H1 (cell line): ENCODE data around the gene SPSB1. TPM values are rescaled to one million over a fixed set of nuclear protein-coding genes. Genes with fewer than 3 reads are reported as not detected.

Experiments used
- CTCF ChIA-PET: fragments of 300-600 bp; sonication (Branson Sonifier 250); formaldehyde crosslinking; loops from one replicate; lab custom pipeline; 2021; ENCODE audit not compliant: partially characterized antibody; lab: Charles Lee
- POLR2A ChIA-PET: fragments of 300-600 bp; sonication (Branson Sonifier 250); formaldehyde crosslinking; loops from one replicate; lab custom pipeline; 2021; ENCODE audit warnings: inconsistent platforms; ENCODE audit not compliant: partially characterized antibody; lab: Charles Lee
- DNase-seq, 2 experiments: peaks; one replicate each; pipeline versions ENCODE4 v3.0.0 to v3.0.0-alpha.2; 2010 to 2022; ENCODE audit warnings: low spot score in 2 of 2, low read depth in 1 of 2, mixed read lengths in 1 of 2
- FAIRE-seq: peaks from 2 replicates; lab custom pipeline; 2011; peaks lifted over from hg19 to GRCh38; lab: Jason Lieb, UNC
- H2AFZ ChIP-seq: 2 replicates; pipeline ENCODE4 v1.8.1; 2012; ENCODE audit warnings: low read length, inconsistent platforms
- H2AK5ac ChIP-seq: 2 replicates; pipeline ENCODE4 v1.6.1; 2013; ENCODE audit warnings: low read depth, low read length
- H2BK120ac ChIP-seq: replicated peaks from 2 replicates; pipeline ENCODE3; 2013; ENCODE audit warnings: low read depth, low read length, inconsistent platforms
- H2BK12ac ChIP-seq: 2 replicates; pipeline ENCODE4 v1.6.1; 2013; ENCODE audit warnings: low read depth, low read length
- H2BK15ac ChIP-seq: 2 replicates; pipeline ENCODE4 v1.6.1; 2013; ENCODE audit warnings: low read length
- H2BK20ac ChIP-seq: 2 replicates; pipeline ENCODE4 v1.6.1; 2013; ENCODE audit warnings: low read length
- H2BK5ac ChIP-seq: 2 replicates; pipeline ENCODE4 v1.6.1; 2013; ENCODE audit warnings: low read depth, low read length
- H3K14ac ChIP-seq: 2 replicates; pipeline ENCODE4 v1.6.1; 2013; ENCODE audit warnings: inconsistent platforms; ENCODE audit not compliant: insufficient read length
- H3K18ac ChIP-seq: 2 replicates; pipeline ENCODE4 v1.6.1; 2013; ENCODE audit warnings: low read length; ENCODE audit errors: extremely low read depth
- H3K23ac ChIP-seq: 2 replicates; pipeline ENCODE4 v1.6.1; 2013; ENCODE audit warnings: inconsistent platforms; ENCODE audit not compliant: insufficient read length
- H3K23me2 ChIP-seq: 2 replicates; pipeline ENCODE4 v1.6.1; 2013; ENCODE audit warnings: low read depth, low read length
- H3K27ac ChIP-seq: 2 replicates; pipeline ENCODE4 v1.6.1; 2011; ENCODE audit warnings: low read depth, low read length, inconsistent platforms
- H3K27me3 ChIP-seq, 4 experiments: replicated peaks in 1 of 4; 1 replicate in 1 of 4; 2 replicates in 3 of 4; pipeline versions ENCODE4 v1.6.1 to v1.8.1; 2011 to 2013; ENCODE audit warnings: low read length in 3 of 4, mild to moderate bottlenecking in 3 of 4, inconsistent platforms in 2 of 4, mixed read lengths in 2 of 4, moderate library complexity in 1 of 4; ENCODE audit not compliant: control insufficient read depth in 3 of 4, insufficient read depth in 3 of 4; ENCODE audit errors: extremely low read depth in 1 of 4
- H3K36me3 ChIP-seq, 4 experiments: 2 replicates each; pipeline versions ENCODE4 v1.6.1 to v1.8.1; 2011 to 2013; ENCODE audit warnings: mild to moderate bottlenecking in 4 of 4, low read length in 3 of 4, moderate library complexity in 2 of 4, control low read depth in 1 of 4, inconsistent platforms in 1 of 4; ENCODE audit not compliant: insufficient read depth in 4 of 4, control insufficient read depth in 2 of 4
- H3K4ac ChIP-seq: replicated peaks from 2 replicates; pipeline ENCODE3; 2013; ENCODE audit warnings: low read length, low read depth, mixed read lengths, inconsistent platforms; ENCODE audit not compliant: insufficient read length
- H3K4me1 ChIP-seq, 4 experiments: replicated peaks in 1 of 4; 1 replicate in 1 of 4; 2 replicates in 3 of 4; pipeline versions ENCODE4 v1.6.1 to v1.8.1; 2011 to 2013; ENCODE audit warnings: low read length in 3 of 4, inconsistent platforms in 2 of 4, mixed read lengths in 1 of 4; ENCODE audit not compliant: insufficient read depth in 4 of 4, control insufficient read depth in 3 of 4
- H3K4me2 ChIP-seq, 2 experiments: 2 replicates each; pipeline versions ENCODE4 v1.6.1 to v1.8.1; 2011 to 2013; ENCODE audit warnings: low read depth in 2 of 2, low read length in 2 of 2, control low read depth in 1 of 2, inconsistent platforms in 1 of 2, mild to moderate bottlenecking in 1 of 2; ENCODE audit not compliant: insufficient read depth in 1 of 2
- H3K4me3 ChIP-seq, 4 experiments: fragments of 200-600, 300-600 bp in 1 of 4; sonication (generic), shearing (Covaris generic), sonication (Bioruptor Twin) in 1 of 4; 2 replicates each; pipeline versions ENCODE4 v1.5.1 to v1.8.1; 2011 to 2016; ENCODE audit warnings: low read length in 4 of 4, low read depth in 3 of 4, control low read depth in 2 of 4, inconsistent platforms in 2 of 4, mild to moderate bottlenecking in 2 of 4, mixed read lengths in 1 of 4, moderate library complexity in 1 of 4; ENCODE audit not compliant: insufficient read depth in 2 of 4; ENCODE audit errors: extremely low read depth in 1 of 4
- H3K56ac ChIP-seq: replicated peaks from 2 replicates; pipeline ENCODE3; 2013; ENCODE audit warnings: low read depth, mild to moderate bottlenecking, mixed read lengths, low read length, inconsistent platforms; ENCODE audit not compliant: insufficient read length
- H3K79me1 ChIP-seq: 2 replicates; pipeline ENCODE4 v1.6.1; 2013; ENCODE audit warnings: low read depth, low read length, control low read depth
- H3K79me2 ChIP-seq, 2 experiments: 2 replicates each; pipeline versions ENCODE4 v1.6.1 to v1.8.1; 2012 to 2013; ENCODE audit warnings: low read length in 2 of 2, mild to moderate bottlenecking in 2 of 2, inconsistent platforms in 1 of 2; ENCODE audit not compliant: insufficient read depth in 2 of 2, control insufficient read depth in 1 of 2
- H3K9ac ChIP-seq, 4 experiments: replicated peaks in 1 of 4; 1 replicate in 1 of 4; 2 replicates in 3 of 4; pipeline versions ENCODE4 v1.6.1 to v1.8.1; 2011 to 2013; ENCODE audit warnings: low read depth in 3 of 4, low read length in 3 of 4, control low read depth in 2 of 4, mild to moderate bottlenecking in 2 of 4, moderate library complexity in 2 of 4, inconsistent platforms in 1 of 4; ENCODE audit errors: extremely low read depth in 1 of 4
- H3K9me3 ChIP-seq, 2 experiments: 2 replicates each; pipeline versions ENCODE4 v1.6.1 to v1.8.1; 2012 to 2013; ENCODE audit warnings: mild to moderate bottlenecking in 2 of 2, moderate library complexity in 2 of 2, control low read depth in 1 of 2, inconsistent platforms in 1 of 2, low read depth in 1 of 2, low read length in 1 of 2, mixed read lengths in 1 of 2; ENCODE audit not compliant: insufficient read depth in 2 of 2
- H4K20me1 ChIP-seq, 2 experiments: replicated peaks in 1 of 2; 2 replicates each; pipeline versions ENCODE3 to v1.8.1; 2011 to 2013; ENCODE audit warnings: inconsistent platforms in 2 of 2, low read length in 2 of 2, mild to moderate bottlenecking in 1 of 2; ENCODE audit not compliant: insufficient read depth in 2 of 2, control insufficient read depth in 1 of 2
- H4K5ac ChIP-seq: 2 replicates; pipeline ENCODE4 v1.6.1; 2013; ENCODE audit warnings: low read length, low read depth, mixed read lengths, inconsistent platforms; ENCODE audit not compliant: insufficient read length
- H4K8ac ChIP-seq: 2 replicates; pipeline ENCODE4 v1.8.0; 2013; ENCODE audit warnings: mild to moderate bottlenecking, moderate library complexity, low read length, inconsistent platforms; ENCODE audit not compliant: insufficient read depth; ENCODE audit errors: extremely low read depth
- H4K91ac ChIP-seq: replicated peaks from 2 replicates; pipeline ENCODE3; 2013; ENCODE audit warnings: low read length, mixed read lengths, inconsistent platforms; ENCODE audit not compliant: insufficient read length
- BRCA1 ChIP-seq: IDR thresholded peaks from 2 replicates; pipeline ENCODE4 v1.6.1; 2012; ENCODE audit warnings: low read depth, low read length, improper control_type of control experiment
- CREB1 ChIP-seq: IDR thresholded peaks from 2 replicates; pipeline ENCODE4 v1.6.1; 2012; ENCODE audit warnings: inconsistent platforms
- E2F6 ChIP-seq: IDR thresholded peaks from 2 replicates; pipeline ENCODE4 v1.6.1; 2012; ENCODE audit warnings: inconsistent platforms
- FOSL1 ChIP-seq: IDR thresholded peaks from 2 replicates; pipeline ENCODE4 v1.6.1; 2011; ENCODE audit warnings: mild to moderate bottlenecking, low read depth, low read length, moderate library complexity; ENCODE audit not compliant: insufficient read depth
- GTF2F1 ChIP-seq: IDR thresholded peaks from 2 replicates; pipeline ENCODE4 v1.6.1; 2012; ENCODE audit warnings: low read depth, low read length, improper control_type of control experiment, borderline replicate concordance
- HDAC6 ChIP-seq: IDR thresholded peaks from one replicate; pipeline ENCODE4 v1.7.1; 2012; ENCODE audit warnings: low read depth, mild to moderate bottlenecking, inconsistent platforms, low read length, moderate library complexity
- NANOG ChIP-seq: IDR thresholded peaks from 2 replicates; pipeline ENCODE4 v1.6.1; 2011; ENCODE audit warnings: low read length, low read depth, mild to moderate bottlenecking, inconsistent platforms; ENCODE audit not compliant: insufficient read depth, poor library complexity, severe bottlenecking
- PHF8 ChIP-seq: fragments of 200-600 bp; sonication (generic); conservative IDR thresholded peaks from 2 replicates; pipeline ENCODE4 v1.7.1; 2012; ENCODE audit warnings: low read depth, mild to moderate bottlenecking, inconsistent platforms, low read length, moderate library complexity
- SP2 ChIP-seq: IDR thresholded peaks from 2 replicates; pipeline ENCODE4 v1.6.1; 2012; ENCODE audit warnings: mild to moderate bottlenecking, low read length, inconsistent platforms
- YY1 ChIP-seq: IDR thresholded peaks from 2 replicates; pipeline ENCODE4 v1.6.1; 2011; ENCODE audit warnings: low read depth, mild to moderate bottlenecking, low read length
- WGBS, 2 experiments: shearing (Covaris generic) in 1 of 2; methylation state at CpG; one replicate each; pipeline versions ENCODE4 v1.1.6 to v1.1.7; 2013 to 2015; ENCODE audit warnings: low lambda C conversion rate in 2 of 2, mixed read lengths in 2 of 2, inconsistent platforms in 1 of 2, low coverage in 1 of 2, missing lambda C conversion rate in 1 of 2; ENCODE audit not compliant: insufficient replicate concordance in 2 of 2, insufficient coverage in 1 of 2, insufficient read length in 1 of 2; ENCODE audit errors: extremely low coverage in 1 of 2, missing lambda C conversion rate in 1 of 2; 5-methylcytosine and 5-hydroxymethylcytosine counted together
- polyA plus RNA-seq, 7 experiments: library from polyadenylated mRNA; depleted of rRNA in 3 of 7; stranded (reverse) in 5 of 7; unstranded in 2 of 7; fragments of >200 nt in 5 of 7; fragments of 200-250 nt in 2 of 7; gene quantifications; 1 replicate in 5 of 7; 2 replicates in 1 of 7; 4 replicates in 1 of 7; pipeline versions ENCODE4 v1.2.1 to v1.2.3, GENCODE V29; 2011 to 2013; ENCODE audit warnings: missing spikeins in 2 of 7, mixed read lengths in 2 of 7
- total RNA-seq: library from RNA; stranded (reverse); fragmentation: NEBNext Ultra II Directional; extraction: Animal tissue kit (Norgen Biotek cat#: 25700); gene quantifications from 2 replicates; pipeline ENCODE4 v1.2.1, GENCODE V29; 2021
- TF ChIP-seq, protein P1 (sequence below): IDR thresholded peaks from 2 replicates; pipeline ENCODE4 v1.6.1; 2011; ENCODE audit warnings: low read length, improper control_type of control experiment

SPSB1 gene
- total and polyA plus RNA-seq, 2 of the 8 experiments (the other 6 are each of a cell fraction or from before 2014, with no cell fraction given), result 5.3 to 6.4 TPM

GRCh38 chr1:9271861-9272595 is 20.7 kb upstream of the SPSB1 start:
- WGBS, 2 experiments, result 86% methylated on average over 24 of the region's 24 CpGs; no CpG with 5 or more reads in 1 of the 2 experiments
- no peak overlapping the region for H2AK5ac ChIP-seq
- H3K27me3 ChIP-seq, result no peaks in the 10 kb centered on the region; a peak in 2 of 7 replicates
- no peak overlapping the region for H3K4ac ChIP-seq
- no peak overlapping the region for H2BK120ac ChIP-seq
- no peak overlapping the region for H2BK5ac ChIP-seq
- CTCF ChIA-PET, result interaction anchor here (0.6 to 7.8 kb wide), 5 partner anchors 9 to 219 kb away, joined by 3 to 61 read pairs (median 6); no protein-coding TSS in a partner anchor
- H4K20me1 ChIP-seq, result no peaks in the 10 kb centered on the region
- H3K36me3 ChIP-seq, result no peaks in the 10 kb centered on the region
- H2AFZ ChIP-seq, result no peak overlapping the region
- peaks cover 0 to 4% (median 3%) of the 10 kb centered on the region in 4 experiments; a peak in 5 of 7 replicates for H3K4me1 ChIP-seq
- no peaks in the 10 kb centered on the region for H3K9me3 ChIP-seq
- H3K79me2 ChIP-seq, result no peaks in the 10 kb centered on the region
- DNase-seq, result no peak
- no peak overlapping the region; the same call in 1 of the 2 replicates for H4K8ac ChIP-seq
- no peak overlapping the region for H3K27ac ChIP-seq
- no peak overlapping the region for H3K4me2 ChIP-seq
- H3K56ac ChIP-seq, result no peak overlapping the region
- H2BK15ac ChIP-seq, result no peak overlapping the region; the same call in 1 of the 2 replicates
- no peaks in the 10 kb centered on the region for H3K79me1 ChIP-seq
- H2BK12ac ChIP-seq, result no peak overlapping the region
- no peak overlapping the region for H3K4me3 ChIP-seq
- H3K9ac ChIP-seq, result no peak overlapping the region
- no peak overlapping the region for H2BK20ac ChIP-seq
- no peak overlapping the region for H3K14ac ChIP-seq
- H4K91ac ChIP-seq, result no peak overlapping the region
- FAIRE-seq, result no peak
- H3K18ac ChIP-seq, result no peak overlapping the region
- no peak overlapping the region for H4K5ac ChIP-seq
- no peaks in the 10 kb centered on the region for H3K23me2 ChIP-seq
- H3K23ac ChIP-seq, result no peak overlapping the region
- POLR2A ChIA-PET, result interaction anchor here (1.0 kb wide), 1 partner anchor 314 kb away, joined by 3 read pairs; no protein-coding TSS in a partner anchor
- TF ChIP-seq GTF2F1, result no peak
- TF ChIP-seq BRCA1, result no peak
- no peak for TF ChIP-seq HDAC6
- TF ChIP-seq PHF8, result no peak
- TF ChIP-seq CREB1, result no peak
- TF ChIP-seq, protein P1, sequence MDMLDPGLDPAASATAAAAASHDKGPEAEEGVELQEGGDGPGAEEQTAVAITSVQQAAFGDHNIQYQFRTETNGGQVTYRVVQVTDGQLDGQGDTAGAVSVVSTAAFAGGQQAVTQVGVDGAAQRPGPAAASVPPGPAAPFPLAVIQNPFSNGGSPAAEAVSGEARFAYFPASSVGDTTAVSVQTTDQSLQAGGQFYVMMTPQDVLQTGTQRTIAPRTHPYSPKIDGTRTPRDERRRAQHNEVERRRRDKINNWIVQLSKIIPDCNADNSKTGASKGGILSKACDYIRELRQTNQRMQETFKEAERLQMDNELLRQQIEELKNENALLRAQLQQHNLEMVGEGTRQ, result no peak
- TF ChIP-seq NANOG, result no peak
- TF ChIP-seq E2F6, result no peak
- TF ChIP-seq SP2, result no peak
- no peak for TF ChIP-seq YY1
- no peak for TF ChIP-seq FOSL1
